HG03432 (cell line): ENCODE measurements around the gene CPE.
"Not testable (repeated sequence)": the region's sequence is repeated elsewhere in the genome, so short reads cannot be mapped to it uniquely, and the experiment has no call there.

Experiments
- ATAC-seq: cut with Tn5 transposase; IDR thresholded peaks from one replicate; pipeline ENCODE4 v1.9.1; 2021; ENCODE audit warnings: mild to moderate bottlenecking, moderate library complexity; ENCODE audit not compliant: unreplicated experiment

Gene CPE

DNA sequence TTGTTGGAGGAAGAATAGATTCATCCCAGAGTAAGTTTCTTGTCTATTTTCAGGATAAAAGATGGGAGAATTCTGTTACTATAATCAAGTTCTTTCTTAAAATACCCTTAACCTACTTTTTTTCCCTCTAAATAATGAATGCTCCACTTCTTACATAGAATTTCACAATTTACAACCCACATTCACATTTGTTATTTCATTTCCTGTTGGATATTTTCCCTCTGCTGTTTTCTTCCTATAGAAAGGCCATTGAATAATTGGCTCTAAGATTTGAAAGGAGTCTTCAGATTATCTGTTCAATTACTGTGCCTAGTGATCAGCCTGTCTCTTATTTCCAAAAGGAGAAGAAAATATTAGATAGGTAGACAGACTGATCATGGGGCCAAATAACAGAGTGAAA, 79.7 kb downstream of the CPE start:
- ATAC-seq, result no peak

DNA sequence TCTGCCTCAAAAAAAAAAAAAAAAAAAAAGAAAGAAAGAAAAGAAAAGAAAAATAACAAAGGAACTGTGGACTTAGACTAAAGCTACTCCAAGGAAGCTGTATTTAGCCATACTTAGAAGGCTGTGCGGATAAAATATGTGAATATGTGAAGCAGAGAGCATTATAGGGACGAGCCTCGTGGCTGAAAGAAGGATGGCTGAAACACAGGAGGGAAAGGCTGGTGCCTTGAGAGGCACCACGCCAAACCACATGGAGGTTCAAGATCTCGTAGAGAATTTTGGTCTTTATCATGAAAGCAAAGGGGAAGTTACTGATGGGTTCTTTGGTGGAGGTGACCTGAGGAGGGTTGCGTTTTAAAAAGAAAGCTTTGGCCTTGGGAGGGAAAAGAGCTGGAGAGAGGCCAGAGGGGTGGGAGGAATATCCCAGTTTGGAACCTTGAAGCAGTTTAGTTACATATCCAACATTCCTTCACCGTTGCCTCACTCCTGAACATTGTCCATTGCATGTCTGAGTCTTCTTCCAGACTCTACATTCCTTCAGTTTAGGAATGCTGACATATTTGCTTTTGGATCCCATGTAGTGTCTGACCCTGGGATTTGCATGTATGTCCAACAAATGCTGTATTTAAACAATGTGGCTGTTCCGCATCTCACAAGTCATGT, 82.5 kb downstream of the CPE start:
- no peak for ATAC-seq

DNA sequence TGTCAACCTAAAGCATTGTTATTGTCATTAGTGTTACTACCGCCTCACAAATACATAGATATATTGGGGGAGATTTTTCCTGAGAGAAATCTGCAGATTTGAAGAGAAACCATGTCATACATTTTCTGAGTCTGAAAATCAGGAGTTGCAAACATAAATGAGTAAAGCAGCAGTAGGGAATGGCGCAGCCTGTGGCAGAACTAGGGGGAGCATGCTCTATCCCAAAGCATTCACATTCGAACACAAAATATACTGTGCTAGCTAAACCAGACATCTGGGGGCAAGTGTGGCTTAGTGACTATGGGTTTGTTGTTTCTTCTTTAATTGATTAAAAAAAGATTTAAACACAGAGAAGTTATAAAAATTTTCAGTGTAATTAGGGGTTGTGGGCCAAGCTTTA, 83.2 kb downstream of the CPE start:
- ATAC-seq, result no peak

DNA sequence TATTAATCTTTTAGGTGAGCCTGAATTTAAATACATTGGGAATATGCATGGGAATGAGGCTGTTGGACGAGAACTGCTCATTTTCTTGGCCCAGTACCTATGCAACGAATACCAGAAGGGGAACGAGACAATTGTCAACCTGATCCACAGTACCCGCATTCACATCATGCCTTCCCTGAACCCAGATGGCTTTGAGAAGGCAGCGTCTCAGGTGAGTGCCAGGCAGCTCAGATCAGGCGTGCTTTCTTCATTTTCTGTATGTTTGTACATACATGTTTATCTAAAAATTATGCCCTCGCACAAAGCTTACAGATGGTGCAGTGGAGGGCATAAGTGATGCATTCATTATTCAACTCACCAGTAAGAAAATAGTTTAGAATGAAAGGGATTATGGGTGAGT, 85.6 kb downstream of the CPE start:
- no peak for ATAC-seq

DNA sequence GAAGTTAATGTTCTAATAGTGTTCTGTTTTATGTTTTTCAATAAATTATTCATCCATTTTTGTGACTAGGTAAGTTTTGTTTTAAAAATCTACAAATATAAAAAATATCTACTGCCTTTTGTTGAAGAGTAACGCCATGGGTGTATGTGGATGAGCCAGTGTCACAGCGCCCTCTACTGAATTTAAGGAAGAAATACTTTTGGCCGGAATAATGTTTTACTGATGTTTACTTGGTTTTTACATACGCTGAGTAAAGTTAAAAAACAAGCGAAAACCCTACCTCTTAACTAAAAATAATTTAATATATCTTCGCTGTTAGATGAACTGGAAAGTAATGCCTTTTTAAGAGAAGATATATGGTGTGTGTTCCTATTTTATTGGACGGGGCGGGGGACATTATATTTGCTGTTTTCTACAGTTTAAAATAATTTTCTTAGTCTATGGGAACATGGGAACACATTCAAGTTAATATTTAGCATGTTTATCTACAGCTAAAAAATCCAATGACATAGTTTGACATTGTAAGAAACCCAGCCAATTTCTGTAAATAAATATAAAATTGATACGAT, 86.1 kb downstream of the CPE start:
- peak; percentile 81 for ATAC-seq

DNA sequence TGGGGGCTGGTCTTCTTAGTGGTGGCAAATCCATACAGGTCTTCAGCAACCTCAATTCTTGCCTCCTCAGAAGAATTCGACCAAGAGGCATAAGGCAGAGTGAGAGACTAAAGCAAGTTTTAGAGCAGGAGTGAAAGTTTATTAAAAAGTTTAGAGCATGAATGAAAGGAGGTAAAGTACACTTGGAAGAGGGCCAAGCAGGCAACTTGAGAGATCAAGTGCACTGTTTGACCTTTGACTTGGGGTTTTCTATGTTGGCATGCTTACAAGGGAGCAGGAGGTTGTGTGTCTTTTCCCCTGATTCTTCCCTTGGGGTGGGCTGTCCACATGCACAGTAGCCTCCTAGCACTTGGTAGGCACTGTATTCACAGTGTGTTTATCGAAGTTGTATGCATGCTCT, 91.2 kb downstream of the CPE start:
- ATAC-seq, result no peak

DNA sequence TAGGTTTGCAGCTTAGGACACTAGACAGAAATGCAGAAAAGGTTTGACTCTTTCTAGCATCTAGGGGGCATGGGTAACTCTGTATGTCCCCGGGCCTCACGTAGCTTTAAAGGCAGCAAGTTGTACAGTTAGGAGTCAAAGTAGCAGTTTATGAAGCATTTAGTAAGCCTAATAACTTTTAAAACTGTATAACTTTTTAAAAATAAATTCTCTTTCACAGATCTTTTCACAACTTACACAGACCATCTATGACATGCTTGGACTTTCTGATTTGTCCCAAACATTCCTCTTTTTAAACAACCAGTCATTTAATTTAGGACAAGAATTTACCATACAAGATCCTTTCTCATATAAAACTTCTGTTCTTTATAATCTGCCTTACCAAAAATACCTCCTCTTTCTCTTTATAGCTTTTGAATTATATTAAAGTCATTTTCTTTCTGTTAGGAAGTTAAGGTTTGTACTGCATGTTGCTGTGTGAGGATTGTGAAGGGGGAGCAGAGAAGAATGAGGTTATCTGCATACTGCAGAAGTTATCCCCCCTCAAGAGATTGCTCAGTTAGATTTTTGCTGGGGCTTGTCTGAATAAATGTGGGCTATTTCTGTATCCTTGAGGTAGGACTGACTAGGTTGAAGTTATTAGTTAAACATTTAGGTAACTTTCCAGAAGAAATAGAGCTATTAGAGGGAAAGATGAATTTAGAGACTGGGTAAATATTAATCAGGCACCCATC, 94.3 kb downstream of the CPE start:
- no peak for ATAC-seq

DNA sequence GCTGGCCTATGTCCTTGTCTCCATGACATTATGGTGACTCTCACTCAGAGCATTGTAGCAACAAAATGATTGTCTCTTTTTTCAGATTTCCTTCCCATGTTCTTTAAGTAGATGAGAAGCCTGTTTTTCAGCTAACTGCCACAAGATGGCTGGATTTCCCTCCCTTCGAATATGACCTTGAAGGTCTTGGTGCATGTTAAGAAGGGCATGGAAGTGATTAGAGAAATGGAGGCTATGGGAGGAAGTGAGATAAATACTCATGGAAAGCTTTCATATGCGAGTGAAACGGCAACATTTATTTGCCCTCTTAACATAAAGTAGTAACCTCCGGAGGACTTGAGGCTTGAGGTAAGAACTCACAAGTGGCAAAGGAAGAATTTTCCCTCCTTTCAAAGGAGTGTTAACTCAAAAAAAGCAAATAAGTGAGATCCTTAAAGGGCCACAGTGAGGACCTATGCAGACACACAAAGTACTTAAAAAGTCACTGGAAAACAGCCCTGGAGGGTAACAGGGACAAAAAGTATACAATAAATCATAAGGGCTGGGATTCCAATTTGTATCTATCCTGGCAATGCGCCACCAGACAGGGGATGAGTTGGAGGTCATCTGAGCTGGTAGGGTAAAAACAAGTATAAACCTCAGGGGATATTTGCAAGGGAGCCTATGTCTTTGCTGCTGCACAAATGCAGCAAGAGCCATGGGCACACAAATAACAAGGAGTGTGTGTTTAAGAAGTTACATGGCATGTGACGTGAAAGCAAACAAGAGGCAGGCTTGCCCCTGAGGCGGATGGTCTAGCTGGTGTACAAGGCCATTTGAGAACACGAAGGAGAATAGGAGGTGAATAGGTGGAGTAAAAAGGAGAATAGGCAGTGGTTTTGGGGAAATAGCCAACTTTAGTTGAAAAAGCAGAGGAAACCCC, 96.2 kb downstream of the CPE start:
- ATAC-seq, result no peak

DNA sequence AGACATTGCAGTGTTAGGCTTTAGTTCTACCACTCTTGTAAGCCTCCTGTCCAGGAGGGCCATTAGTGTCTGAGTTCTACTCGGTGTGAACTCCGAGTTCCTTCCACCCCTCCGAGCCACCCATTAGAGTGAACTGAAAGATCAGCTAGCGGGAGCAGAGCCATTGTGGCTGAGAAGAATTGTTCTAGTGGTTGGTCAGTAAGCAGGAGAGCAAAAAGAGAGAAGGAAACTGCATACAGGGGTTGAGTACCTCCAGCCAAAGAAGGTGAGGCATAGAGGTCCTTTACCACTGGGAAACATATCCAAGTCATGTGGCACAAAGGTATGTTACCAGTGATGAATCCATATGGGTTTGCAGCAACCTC, 96.9 kb downstream of the CPE start:
- ATAC-seq, result no peak

DNA sequence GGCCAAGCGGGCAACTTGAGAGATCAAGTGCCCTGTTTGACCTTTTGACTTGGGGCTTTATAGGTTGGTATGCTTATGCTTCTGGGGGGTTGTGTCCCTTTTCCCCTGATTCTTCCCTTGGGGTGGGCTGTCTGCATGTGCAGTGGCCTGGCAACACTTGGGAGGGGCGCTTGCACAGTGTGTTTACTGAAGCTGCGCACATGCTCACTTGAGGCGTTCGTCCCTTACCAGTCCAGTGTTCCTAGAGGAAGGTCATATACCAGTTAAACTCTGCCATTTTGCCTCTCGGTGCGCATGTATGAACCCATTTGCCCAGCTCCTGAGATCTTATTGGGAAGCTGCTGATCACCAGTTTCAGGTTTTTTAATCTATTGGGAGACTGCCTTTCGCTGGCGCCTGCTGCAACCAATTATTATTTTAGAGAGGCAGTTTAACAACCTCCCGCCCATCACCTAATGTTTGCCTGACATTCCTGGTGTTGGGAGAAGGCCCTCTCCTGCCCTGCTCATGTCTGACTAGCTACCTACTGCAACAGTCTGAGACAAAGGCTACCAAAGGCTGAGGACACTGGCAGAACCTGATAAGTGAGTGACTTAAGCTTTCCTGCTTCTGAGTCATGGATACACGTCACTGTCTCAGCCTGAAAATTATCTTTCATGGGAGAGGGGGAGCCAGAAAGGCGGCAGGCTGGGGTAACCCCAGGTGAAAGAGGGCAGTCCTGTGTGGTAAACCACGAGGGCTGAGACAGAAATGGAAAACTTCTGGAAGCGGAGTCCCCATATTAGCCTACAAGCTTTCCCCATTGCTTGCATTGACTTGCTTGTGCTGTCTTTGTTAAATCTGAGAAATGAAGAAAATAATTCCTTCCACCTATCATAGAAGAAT, 97.6 kb downstream of the CPE start:
- ATAC-seq, result no peak

DNA sequence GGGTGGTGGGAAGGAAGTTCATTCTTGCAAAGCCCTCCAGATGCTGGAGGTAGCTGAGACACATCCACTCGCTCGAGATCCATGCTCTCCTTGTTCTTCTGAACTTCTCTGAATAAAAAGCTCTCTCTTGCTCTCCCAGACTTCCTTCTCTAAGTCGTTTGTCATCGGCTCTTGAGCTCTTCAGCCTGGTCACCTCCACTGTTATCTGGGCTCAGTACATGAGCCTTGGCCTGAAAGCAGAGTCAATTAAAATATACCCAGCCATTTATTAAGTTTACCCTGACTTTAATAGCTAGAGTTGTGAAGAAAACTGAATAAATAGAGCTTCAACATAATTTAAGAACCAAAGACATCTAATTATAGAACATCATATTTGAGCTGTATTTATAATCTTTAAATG, 99.0 kb downstream of the CPE start:
- no peak for ATAC-seq

DNA sequence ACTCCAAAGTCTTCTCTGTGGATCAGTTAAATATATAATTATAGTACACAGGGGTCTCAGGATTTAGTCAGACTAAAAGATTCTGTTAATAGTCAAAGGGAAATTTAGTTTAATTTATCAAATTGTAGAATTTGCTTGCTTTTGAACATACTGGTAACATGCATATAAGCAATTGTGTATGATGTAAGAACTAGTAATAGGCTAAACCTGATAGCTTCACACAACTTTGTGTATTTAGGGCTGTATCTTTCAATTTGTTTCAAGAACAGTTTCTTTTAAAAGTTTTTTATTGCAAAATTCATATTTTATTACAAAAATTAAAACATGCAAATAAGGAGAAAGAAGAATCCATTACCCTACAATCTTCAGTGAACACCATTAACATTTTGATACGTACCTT, 99.5 kb downstream of the CPE start:
- no peak for ATAC-seq

DNA sequence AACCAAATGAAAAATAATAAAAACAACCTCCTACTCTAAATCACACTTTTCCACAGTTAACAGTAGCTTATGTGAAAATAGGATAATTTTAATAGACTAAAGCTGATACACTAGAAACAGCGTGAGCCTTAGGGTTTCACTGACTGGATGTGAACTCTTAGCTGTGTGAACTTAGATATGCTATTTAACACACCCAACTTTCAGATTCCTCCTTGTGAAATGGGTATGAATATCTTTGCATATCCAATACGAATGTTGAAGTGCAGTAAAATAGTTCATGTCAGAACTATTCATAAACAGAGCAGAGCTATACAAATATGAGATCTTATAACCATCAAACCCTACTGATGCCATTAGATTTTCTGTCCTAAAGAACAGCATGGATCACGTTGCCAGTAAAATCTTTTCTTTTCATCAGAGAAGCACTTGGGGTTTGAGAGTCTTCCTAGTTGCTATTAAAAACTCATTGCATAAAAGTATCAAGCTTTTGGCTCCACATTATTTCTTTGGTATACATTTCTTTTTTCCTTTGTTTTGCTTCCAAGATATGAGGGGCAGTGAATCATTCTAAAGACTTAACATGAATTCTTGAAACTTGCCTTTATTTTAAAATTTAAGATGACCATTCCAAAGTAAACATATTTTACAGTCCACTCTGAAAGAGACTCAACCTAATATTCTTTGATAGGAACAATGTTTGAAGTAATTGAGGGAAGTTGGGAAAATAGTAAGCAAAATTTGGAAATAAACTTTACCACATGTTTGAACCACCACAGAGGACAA, 102.4 kb downstream of the CPE start:
- no peak for ATAC-seq

DNA sequence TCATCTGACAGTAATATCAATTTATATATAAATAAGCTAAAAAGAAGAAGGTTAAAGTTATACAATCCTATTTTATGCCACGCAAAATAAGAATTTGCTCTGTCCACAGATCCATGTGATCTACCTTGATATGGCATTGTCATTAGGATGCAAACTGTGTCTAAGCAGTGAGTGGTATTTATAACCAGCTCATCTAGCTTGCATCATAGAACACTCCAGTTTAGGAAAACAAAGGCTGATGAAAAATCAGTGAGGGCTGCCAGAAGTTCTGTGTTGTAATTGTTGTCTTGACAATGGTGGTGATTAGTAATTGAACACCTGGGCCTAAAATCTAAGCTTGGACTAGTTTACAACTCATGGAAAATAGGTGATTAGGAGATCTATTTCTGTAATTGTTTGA, 111.0 kb downstream of the CPE start:
- ATAC-seq, result no peak

DNA sequence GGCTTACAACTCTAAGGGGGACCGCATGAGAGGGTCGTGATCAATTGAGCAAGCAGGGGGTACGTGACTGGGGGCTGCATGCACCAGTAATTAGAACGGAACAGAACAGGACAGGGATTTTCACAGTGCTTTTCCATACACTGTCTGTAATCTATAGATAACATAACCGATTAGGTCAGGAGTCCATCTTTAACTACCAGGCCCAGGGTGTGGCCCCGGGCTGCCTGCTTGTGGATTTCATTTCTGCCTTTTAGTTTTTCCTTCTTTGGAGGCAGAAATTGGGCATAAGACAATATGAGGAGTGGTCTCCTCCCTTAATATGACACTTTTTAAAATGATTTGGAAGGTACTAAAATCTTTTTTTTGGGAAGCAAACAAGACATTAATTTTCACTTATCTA, 113.8 kb downstream of the CPE start:
- ATAC-seq, result not testable (repeated sequence)

DNA sequence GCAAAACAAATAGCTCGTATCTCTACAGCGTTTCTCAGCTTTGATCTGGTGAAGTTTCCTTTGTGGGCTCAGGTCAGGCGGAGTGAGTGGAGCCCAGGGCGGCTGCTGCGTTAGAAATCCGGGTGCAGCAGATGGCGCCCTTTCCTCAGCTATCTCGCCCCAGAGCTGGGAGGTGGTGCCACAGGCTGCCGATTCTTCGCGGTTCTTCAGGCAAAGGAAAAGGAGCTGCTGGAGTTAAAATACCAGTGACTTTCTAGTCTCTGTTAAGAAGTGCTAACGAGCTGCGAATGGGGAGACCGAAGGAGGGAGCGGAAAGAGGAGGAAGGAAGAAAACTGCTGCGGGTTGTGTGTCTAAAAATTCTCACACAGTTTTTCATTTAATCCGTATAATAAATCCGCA, 114.6 kb downstream of the CPE start:
- peak; percentile 97 for ATAC-seq

DNA sequence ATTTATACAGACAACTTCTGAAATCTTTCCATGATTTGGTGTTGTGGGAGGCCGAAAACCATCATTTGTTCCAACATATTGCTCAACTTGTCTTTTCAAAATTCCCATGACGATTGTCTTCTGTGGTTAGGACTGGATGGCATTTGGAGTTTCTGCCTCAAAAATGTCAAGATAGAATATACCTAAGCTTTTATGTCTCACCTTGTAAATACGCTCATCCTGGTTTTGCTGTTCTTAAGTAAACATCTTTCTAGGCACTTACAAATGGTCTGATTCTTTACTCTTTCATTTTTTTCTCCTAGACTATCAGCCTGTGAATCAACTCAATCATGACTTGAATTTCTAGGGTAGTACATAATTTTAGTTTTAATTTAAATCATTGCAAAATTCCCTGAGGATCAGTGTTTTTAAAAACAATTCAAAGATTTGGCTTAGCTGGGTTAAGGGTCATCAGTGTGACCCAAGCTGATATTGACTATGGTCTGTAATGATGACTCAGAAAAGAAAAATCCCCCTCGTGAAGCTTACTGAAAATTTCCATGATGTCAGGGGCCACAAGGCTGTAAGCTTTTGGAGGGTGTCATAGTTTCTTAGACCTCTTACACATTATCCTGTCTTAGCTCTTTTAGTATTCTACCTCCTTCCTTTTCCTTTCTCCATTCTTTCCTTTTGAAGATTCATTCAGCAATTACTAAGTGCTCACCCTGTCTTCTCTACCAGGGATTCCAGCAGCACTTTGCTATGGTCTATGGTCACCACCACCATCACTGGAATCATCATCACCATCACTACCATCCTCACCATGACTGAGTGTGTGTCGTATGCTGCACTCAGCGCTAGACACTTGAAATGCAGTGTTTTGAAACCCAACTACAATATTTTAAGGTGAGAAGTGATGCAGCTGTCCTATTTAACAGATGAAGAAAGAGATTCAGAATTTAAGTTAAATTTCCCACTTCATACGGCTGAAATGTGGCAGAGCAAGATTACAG, 124.4 kb downstream of the CPE start:
- peak; percentile 82 for ATAC-seq

DNA sequence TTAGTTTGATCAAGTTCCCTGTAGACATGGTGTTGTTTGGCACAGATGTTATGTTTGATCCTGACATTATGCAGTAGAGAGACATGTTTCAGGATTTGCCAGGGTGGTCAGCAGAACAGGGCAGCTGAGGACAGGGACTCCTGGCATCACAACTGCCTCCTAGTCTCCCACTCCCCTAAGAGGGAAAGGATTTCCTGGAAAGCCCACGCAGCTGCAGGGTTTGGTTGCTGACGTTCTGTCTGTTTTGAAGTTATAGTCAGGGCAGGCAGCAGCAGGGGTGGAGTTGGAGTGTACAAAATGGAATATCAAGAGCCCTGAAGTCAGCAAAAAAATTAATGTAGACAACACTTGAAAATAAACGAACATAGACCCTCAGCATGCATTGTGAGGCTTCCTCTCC, 125.4 kb downstream of the CPE start:
- ATAC-seq, result no peak
